Stimulated activated CD4-positive, alpha-beta T cell treated with anti-CD3 and anti-CD28 coated beads, TNF-alpha, amount 100 ng/mL, for 4 hours (primary cell): ENCODE data around the gene KIF5A.

ENCODE experiments used
- DNase-seq, 3 experiments: peaks; one replicate each; pipeline ENCODE4 v3.0.0-alpha.2; 2020; ENCODE audit warnings: low read depth in 3 of 3

The KIF5A gene

GRCh38 chr12:57535764-57536596 is 13.9 kb upstream of the KIF5A start:
- DNase-seq: no peak

- DNase-seq: no peak
Observed at GRCh38 chr12:57536597-57536942, 13.3 kb upstream of the KIF5A start.

- DNase-seq: no peak
Observed at GRCh38 chr12:57539134-57539768, 10.6 kb upstream of the KIF5A start.

GRCh38 chr12:57541001-57541400 is 8.8 kb upstream of the KIF5A start:
- no peak for DNase-seq

- no peak for DNase-seq
Observed at GRCh38 chr12:57541717-57542116, 8.1 kb upstream of the KIF5A start.

GRCh38 chr12:57543581-57543980 is 6.3 kb upstream of the KIF5A start:
- DNase-seq: no peak

GRCh38 chr12:57545809-57546437 is 3.9 kb upstream of the KIF5A start:
- no peak for DNase-seq

- peak; percentile 75 to 89 (median 87) for DNase-seq
Observed at GRCh38 chr12:57546438-57547287, 3.2 kb upstream of the KIF5A start, which contains the start of gene DCTN2. Gene DCTN2, minus strand, starts transcription at chr12:57547192. Its CDS starts 129 bp downstream, at chr12:57547063.

GRCh38 chr12:57547288-57548012 is 2.4 kb upstream of the KIF5A start:
- DNase-seq: no peak

GRCh38 chr12:57548013-57548315 is 1.9 kb upstream of the KIF5A start:
- no peak for DNase-seq

GRCh38 chr12:57548488-57548887 is 1.4 kb upstream of the KIF5A start:
- no peak for DNase-seq

- no peak for DNase-seq
Observed at GRCh38 chr12:57549203-57549908, 488 bp upstream of the KIF5A start.

- no peak for DNase-seq
Observed at GRCh38 chr12:57550641-57551549, 1.1 kb downstream of the KIF5A start.

- no peak for DNase-seq
Observed at GRCh38 chr12:57551637-57552305, 1.9 kb downstream of the KIF5A start.

- DNase-seq: no peak
Observed at GRCh38 chr12:57552306-57552651, 2.4 kb downstream of the KIF5A start.

- DNase-seq: no peak
Observed at GRCh38 chr12:57552835-57553313, 3.0 kb downstream of the KIF5A start.

GRCh38 chr12:57553343-57554202 is 3.7 kb downstream of the KIF5A start:
- DNase-seq: no peak

- DNase-seq: no peak
Observed at GRCh38 chr12:57554453-57554852, 4.6 kb downstream of the KIF5A start.
